Suppressor macrophage treated with lipopolysaccharide for 4 hours (primary cell): ENCODE data around the gene NRXN3.

Experiments
- DNase-seq: peaks from one replicate; pipeline ENCODE4 v3.0.0-alpha.2; 2020

Gene NRXN3

DNA sequence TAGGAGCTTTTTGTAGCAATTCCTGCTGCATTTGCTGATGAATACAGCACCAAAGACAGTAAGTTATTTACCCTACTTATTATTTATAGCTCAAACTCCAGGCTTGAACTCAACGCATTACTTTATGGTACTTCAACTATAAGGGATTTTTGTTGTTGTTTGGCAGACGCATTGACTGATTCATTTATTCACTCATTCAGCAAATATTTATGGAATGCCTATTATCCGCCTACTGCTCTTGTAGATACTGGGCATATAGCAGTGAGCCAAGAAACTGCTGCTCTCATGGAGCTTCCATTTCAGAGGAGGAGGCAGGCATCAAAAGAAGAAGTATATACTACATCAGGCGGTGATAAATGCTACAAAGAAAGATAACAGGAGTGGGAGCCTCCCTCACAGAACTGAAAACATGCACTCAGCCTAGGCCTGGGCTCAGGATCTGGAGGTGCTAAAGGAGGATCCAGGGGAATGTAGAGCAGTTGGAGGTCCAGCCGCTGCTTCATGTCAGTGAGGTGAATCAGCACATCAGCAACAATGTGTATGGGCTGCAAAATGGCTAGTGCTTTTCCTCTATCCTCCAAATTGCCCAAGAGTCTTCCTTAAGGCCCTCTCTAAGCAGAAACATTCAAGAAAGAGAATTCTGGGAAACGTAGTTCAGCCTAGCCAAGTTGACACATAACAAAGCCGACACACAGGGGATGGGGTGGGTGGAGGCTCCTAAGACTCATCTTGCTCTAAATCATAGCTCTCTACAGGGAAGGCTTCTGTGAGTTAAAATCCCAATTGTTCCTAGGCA, 157.5 kb downstream of the NRXN3 start:
- no peak for DNase-seq

DNA sequence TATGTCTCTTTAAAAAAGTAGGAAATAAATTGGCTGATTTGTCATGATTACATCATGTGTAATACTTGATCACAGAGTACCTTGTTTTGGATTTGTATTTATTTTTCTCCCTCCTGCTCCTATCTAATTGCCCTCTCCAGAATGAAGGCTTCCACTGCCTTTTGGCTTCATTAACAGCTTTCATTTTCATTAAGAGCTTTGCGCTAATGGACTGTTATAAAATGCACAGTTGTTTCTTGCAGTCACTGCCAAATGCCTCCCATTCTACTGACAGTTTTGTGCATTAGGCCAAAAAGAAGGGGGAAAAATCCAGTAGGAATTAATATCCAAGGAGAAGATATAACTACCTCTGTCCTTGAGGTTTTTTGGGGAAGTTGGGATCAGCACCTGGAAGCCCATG, 159.2 kb downstream of the NRXN3 start:
- no peak for DNase-seq

- peak; percentile 24 for DNase-seq
These were observed 165.4 kb downstream of the NRXN3 start for GRCh38 chr14:78335531-78335930.

DNA sequence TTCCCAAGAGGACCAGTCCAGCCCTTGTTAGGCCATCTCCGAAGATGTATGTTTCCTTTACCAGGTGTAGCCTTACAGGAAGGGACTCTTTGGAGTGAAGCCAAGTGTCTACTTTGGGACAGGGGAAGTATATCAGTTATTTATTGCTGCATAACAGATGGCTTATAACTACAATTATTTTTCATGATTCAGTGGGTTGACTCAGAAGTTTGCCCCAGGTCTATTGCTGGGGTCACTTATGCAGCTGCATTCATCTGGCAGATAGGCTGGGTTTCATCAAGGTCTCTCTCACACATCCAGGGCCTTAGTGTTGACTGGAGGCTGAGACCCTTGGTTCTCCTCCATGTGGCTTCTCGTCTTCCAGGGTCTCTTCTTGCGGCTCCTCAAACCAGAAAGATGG, 170.1 kb downstream of the NRXN3 start:
- DNase-seq: no peak

DNA sequence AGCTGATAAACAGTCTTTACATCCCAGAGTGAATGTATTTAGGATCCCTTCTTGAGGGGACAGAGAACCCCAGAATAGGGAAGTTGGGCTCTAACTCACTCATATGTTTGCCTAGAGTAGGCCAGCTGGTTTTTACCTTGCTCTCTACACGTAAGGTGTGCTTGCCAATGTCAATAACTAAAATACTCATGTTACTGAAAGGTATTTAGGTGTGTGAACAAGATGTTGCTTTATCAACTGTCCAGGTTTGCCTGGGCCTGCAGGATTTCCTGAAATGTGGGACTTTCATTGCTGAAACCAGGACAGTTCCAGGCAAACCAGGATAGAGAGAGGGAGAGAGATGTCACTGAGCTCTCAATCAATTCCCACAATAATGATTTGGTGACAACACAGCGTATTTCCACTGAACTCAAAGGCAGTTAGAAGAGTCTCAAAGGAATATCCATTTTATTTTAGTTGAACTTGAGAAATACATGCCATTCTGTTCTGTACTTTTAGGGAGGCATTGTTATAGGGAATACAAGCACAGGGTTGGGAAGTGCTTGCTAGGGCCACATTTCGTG, 171.7 kb downstream of the NRXN3 start:
- no peak for DNase-seq

- DNase-seq: no peak
These were observed 172.7 kb downstream of the NRXN3 start for GRCh38 chr14:78342879-78343278.

GRCh38 chr14:78344290-78344689, 174.1 kb downstream of the NRXN3 start:
- no peak for DNase-seq

DNA sequence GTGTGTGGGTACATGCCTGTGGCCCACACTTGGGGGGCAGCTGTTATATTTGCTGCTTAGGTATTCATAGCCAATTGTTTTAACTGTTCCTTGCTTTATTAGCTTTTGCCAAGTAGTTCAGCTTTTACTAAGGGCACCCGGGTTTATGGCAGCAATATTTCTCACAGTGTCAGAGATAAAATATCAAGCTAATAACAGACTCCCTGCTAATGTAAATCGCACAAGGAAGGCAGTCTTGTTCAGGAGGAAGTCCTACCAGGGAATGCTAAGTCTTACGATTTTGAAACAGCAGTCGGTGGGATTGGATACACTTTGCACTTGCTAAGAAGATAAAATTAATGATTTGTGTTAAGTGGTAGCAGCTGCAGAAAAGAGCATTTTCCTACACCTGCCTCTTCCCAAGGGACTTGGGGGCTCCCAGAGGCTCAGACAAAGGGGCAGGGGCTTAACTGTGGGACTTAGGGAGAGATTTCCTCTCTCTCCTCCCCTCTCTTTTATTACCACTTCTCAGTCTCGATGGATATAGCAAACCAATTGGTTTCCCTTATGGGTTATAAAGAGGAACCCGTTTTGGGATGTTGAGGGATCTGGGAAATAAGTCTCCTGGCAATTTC, 175.1 kb downstream of the NRXN3 start:
- no peak for DNase-seq

GRCh38 chr14:78346747-78347146, 176.6 kb downstream of the NRXN3 start:
- no peak for DNase-seq

- no peak for DNase-seq
These were observed 184.9 kb downstream of the NRXN3 start for GRCh38 chr14:78355109-78355508.

GRCh38 chr14:78356391-78356790, 186.2 kb downstream of the NRXN3 start:
- DNase-seq: no peak

- no peak for DNase-seq
These were observed 188.4 kb downstream of the NRXN3 start for GRCh38 chr14:78358591-78358990.

- DNase-seq: no peak
These were observed 189.4 kb downstream of the NRXN3 start for GRCh38 chr14:78359581-78359980.

DNA sequence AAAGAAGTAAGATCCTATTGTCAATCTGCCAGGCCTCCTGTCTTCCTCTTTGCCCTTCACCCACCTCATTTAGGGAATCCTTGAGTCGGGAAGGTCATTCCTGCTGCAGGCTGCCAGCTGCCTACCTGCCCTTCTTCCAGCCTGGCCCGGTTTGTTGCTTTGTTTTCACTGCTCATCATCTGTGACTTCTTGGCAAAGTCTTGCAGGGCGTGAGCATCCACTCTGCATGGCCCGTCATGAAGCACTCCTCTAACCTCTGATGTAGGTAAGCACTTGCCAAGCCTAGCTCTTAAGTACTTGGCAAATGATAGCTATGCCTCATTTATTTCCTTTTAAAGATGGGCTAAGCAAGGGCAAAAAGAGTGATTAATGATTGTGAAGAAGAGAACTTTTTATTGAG, 192.8 kb downstream of the NRXN3 start:
- no peak for DNase-seq

DNA sequence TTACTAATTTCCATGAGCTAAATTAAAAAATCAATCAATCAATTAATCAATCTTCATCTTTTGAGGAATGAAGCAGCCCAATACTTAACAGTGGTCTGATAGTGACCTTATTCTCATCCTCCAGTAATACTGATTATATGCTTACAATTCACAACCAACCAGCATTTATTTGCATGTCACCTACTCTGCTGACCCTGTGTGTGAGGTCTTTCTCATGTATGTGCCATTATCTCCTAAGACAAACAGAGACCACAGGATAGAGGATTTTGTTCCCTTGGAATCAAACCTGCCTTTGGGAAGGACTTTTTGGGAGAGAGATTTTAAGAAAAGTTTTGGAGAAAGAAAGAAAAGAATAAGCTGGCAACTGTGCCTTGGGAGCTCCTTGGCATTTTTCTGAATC, 197.2 kb downstream of the NRXN3 start:
- DNase-seq: no peak

DNA sequence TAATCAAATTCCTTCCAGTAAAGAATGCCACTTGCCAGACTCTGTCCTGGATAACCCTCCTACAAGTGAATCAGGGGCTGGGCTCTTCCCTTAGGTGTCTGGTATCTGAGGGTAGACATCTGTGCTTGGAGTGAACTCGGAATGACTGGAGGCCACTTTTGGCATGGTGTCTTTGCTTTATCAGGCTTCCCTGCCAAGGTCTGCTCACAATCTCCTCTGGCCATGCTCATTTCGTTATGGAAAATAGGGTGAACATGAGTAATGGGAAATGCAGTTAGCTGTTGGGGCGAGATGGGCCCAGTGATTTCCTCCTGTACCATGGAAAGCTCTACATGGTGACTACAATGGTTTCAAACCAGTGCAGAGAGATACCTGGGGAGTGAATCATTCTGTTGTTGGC, 212.9 kb downstream of the NRXN3 start:
- DNase-seq: no peak

DNA sequence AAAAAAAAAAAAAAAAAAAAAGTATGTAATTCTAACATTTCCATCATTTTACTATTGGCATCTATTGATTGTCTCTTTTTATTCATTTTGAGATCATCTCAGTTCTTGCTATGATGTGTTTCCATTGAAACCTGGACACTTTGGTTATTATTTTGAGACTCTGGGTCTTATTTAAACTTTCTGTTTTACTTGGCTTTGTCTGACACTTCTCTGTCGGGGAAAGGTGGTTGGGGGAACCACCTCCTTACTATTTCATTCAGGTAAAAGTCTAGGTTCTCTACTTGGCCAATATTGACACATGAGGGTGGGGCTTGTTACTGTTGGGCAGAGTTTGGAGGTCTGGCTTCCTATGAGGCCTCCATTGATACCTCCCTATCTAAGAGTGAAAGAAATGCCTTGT, 228.0 kb downstream of the NRXN3 start:
- DNase-seq: no peak

GRCh38 chr14:78399316-78399889, 229.2 kb downstream of the NRXN3 start:
- peak; percentile 12 for DNase-seq

DNA sequence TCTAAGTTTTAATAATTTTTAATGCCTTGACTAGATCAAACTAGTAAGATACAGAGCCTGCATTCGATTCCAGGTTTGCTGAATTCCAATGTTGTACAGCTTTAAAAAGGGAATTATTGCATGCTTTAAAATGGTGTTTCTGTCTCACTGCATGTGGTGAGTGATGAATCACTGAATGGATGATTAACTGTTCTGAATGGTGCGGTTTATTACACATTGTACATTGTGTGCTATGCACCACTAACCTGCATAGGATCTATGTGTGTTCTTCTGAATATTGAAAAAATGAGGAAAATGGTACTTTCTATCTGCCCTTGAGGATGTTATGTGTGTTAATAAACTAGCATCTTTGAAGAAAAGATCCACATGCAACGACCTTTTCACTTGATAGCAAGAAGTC, 231.7 kb downstream of the NRXN3 start:
- no peak for DNase-seq

- DNase-seq: peak; percentile 1
These were observed 233.2 kb downstream of the NRXN3 start for GRCh38 chr14:78403278-78403815.

DNA sequence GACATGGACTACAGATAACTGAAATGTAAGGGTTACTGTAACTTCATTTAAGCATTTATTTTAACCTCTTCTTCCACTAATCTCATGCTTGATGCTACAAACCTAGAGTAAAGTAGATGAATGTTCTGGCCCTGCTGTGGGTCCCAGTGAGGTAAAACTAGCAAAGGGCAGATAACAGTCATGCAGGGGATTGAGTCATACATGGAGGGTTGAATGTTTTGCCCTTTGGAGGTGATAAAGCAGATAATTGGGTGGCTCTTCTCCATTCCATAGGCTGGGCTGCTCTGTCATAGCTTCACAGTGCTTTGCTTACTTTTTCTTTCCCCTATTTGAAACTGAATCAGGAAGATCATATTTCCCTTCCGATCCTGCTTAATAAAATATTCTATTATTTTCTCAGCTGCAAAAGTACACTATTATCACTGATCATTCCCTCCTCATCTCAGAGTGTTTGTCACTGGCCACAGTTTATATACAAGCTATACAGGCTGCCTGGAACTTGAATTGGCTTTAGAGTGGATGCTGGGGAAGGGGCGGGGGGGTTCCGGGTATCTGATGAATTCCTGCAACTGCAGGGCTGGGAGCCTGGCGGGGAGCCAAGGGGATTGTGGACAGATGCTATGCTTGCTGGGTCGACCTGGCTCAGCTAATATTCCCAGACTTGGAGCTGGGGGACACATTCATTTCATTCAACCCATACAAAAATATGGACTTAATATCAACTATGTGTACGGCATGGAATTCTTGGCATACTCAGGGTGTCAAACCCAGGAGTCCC, 235.1 kb downstream of the NRXN3 start:
- DNase-seq: no peak

DNA sequence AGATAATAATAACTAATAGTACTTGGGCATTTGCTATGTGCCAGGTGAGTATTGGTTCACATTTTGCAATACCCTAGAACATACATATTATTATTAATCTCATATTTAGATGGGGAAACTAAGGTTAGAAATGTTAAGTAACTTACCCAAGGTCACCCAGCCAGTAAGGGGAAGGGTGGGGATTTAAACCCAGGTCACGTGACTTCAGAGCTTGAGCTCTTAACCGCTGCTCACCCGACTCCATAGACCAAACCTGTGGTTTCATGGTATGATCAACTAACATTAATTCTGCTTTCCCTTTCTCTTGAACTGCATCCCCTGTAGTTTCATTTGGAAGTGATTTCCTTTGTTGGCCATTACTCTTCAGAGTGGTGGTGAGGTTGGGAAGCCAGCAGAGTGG, 242.3 kb downstream of the NRXN3 start:
- no peak for DNase-seq

DNA sequence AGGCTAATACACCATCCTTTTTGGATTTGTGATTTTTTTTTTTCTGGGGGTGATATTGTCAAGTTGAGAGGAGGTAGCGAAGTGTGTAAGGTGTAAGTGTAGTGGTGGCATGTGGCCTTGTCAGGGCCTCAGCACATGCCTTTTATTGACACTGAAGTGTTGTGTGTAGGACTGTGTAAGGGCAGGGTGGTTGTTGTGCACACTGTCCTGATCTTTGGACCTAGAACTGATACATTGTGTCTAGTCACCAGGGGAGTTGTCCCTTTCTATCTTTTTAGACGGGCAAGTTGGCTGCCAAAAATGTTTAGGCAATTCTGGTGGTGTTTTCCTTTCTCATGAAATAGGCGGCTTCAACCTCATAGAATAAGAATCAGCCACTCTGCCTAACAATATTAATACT, 244.0 kb downstream of the NRXN3 start:
- DNase-seq: no peak
